H9 (cell line): ENCODE data around the gene HHAT. TPM values are rescaled to one million over a fixed set of nuclear protein-coding genes. Genes with fewer than 3 reads are reported as not detected.

Experiments used
- DNase-seq: peaks from one replicate; pipeline ENCODE4 v3.0.0-alpha.2; 2017
- H2AFZ ChIP-seq: one replicate; pipeline ENCODE4 v1.6.1; 2013; ENCODE audit warnings: mild to moderate bottlenecking, low read length, control low read depth, moderate library complexity
- H2AK5ac ChIP-seq: 2 replicates; pipeline ENCODE4 v1.6.1; 2013; ENCODE audit warnings: low read length, control low read depth, mixed read lengths; ENCODE audit not compliant: insufficient read length
- H2BK120ac ChIP-seq: one replicate; pipeline ENCODE4 v1.6.1; 2013; ENCODE audit warnings: low read depth, mild to moderate bottlenecking, low read length, control low read depth, inconsistent platforms; ENCODE audit not compliant: poor library complexity, severe bottlenecking
- H2BK12ac ChIP-seq: 2 replicates; pipeline ENCODE4 v1.6.1; 2013; ENCODE audit warnings: low read length, control low read depth, mixed read lengths, low read depth; ENCODE audit not compliant: insufficient read length
- H2BK15ac ChIP-seq: 2 replicates; pipeline ENCODE4 v1.6.1; 2013; ENCODE audit warnings: low read depth, low read length, control low read depth
- H2BK20ac ChIP-seq: one replicate; pipeline ENCODE4 v1.6.1; 2013; ENCODE audit warnings: low read depth, mild to moderate bottlenecking, low read length, control low read depth, inconsistent platforms; ENCODE audit not compliant: poor library complexity, severe bottlenecking
- H2BK5ac ChIP-seq: 2 replicates; pipeline ENCODE4 v1.6.1; 2013; ENCODE audit warnings: low read length, control low read depth, mixed read lengths; ENCODE audit not compliant: insufficient read length
- H3K14ac ChIP-seq: 2 replicates; pipeline ENCODE4 v1.6.1; 2013; ENCODE audit warnings: low read length, control low read depth; ENCODE audit not compliant: insufficient read depth
- H3K18ac ChIP-seq: 2 replicates; pipeline ENCODE4 v1.6.1; 2013; ENCODE audit warnings: low read depth, mild to moderate bottlenecking, mixed read lengths, low read length, control low read depth; ENCODE audit not compliant: insufficient read length
- H3K23ac ChIP-seq: 2 replicates; pipeline ENCODE4 v1.6.1; 2013; ENCODE audit warnings: low read length, control low read depth, mixed read lengths, low read depth; ENCODE audit not compliant: insufficient read length
- H3K23me2 ChIP-seq: 2 replicates; pipeline ENCODE4 v1.6.1; 2013; ENCODE audit warnings: low read depth, mild to moderate bottlenecking, mixed read lengths, low read length, control low read depth; ENCODE audit not compliant: insufficient read length, poor library complexity, severe bottlenecking
- H3K27ac ChIP-seq: 2 replicates; pipeline ENCODE4 v1.5.1; 2013; ENCODE audit warnings: low read length, control low read depth, mixed read lengths, low read depth; ENCODE audit not compliant: insufficient read length
- H3K27me3 ChIP-seq: 2 replicates; pipeline ENCODE4 v1.6.1; 2013; ENCODE audit warnings: low read length, control low read depth, inconsistent platforms; ENCODE audit not compliant: insufficient read depth
- H3K4ac ChIP-seq: 2 replicates; pipeline ENCODE4 v1.6.1; 2013; ENCODE audit warnings: low read depth, mild to moderate bottlenecking, control low read depth, inconsistent platforms, low read length, moderate library complexity
- H3K4me1 ChIP-seq: 2 replicates; pipeline ENCODE4 v1.6.1; 2013; ENCODE audit warnings: low read length, control low read depth, inconsistent platforms; ENCODE audit not compliant: insufficient read depth
- H3K4me2 ChIP-seq: 2 replicates; pipeline ENCODE4 v1.6.1; 2013; ENCODE audit warnings: low read length, control low read depth, mixed read lengths; ENCODE audit not compliant: insufficient read length, insufficient read depth
- H3K56ac ChIP-seq: 2 replicates; pipeline ENCODE4 v1.6.1; 2013; ENCODE audit warnings: low read depth, mild to moderate bottlenecking, mixed read lengths, low read length, control low read depth; ENCODE audit not compliant: insufficient read length
- H3K79me1 ChIP-seq: 2 replicates; pipeline ENCODE4 v1.6.1; 2013; ENCODE audit warnings: low read depth, mild to moderate bottlenecking, moderate library complexity, low read length, control low read depth, inconsistent platforms; ENCODE audit not compliant: insufficient read depth, poor library complexity, severe bottlenecking
- H3K79me2 ChIP-seq: 2 replicates; pipeline ENCODE4 v1.6.1; 2013; ENCODE audit warnings: low read length, control low read depth, inconsistent platforms; ENCODE audit not compliant: insufficient read depth
- H3K9ac ChIP-seq: 2 replicates; pipeline ENCODE4 v1.6.1; 2013; ENCODE audit warnings: low read length, control low read depth, mixed read lengths; ENCODE audit not compliant: insufficient read length; ENCODE audit errors: extremely low read depth
- H3K9me3 ChIP-seq: one replicate; pipeline ENCODE4 v1.6.1; 2013; ENCODE audit warnings: low read depth, low read length, inconsistent platforms; ENCODE audit not compliant: control insufficient read depth
- H3T11ph ChIP-seq: one replicate; pipeline ENCODE4 v1.6.1; 2013; ENCODE audit warnings: mild to moderate bottlenecking, low read length, control low read depth, inconsistent platforms
- H4K20me1 ChIP-seq: one replicate; pipeline ENCODE4 v1.6.1; 2013; ENCODE audit not compliant: control insufficient read depth, insufficient read length, insufficient read depth
- H4K5ac ChIP-seq: 2 replicates; pipeline ENCODE4 v1.6.1; 2013; ENCODE audit warnings: low read depth, mild to moderate bottlenecking, mixed read lengths, low read length, control low read depth; ENCODE audit not compliant: insufficient read length
- H4K8ac ChIP-seq: replicated peaks from 2 replicates; pipeline ENCODE4 v1.6.1; 2013; ENCODE audit warnings: low read length, control low read depth, mixed read lengths, low read depth; ENCODE audit not compliant: insufficient read length
- H4K91ac ChIP-seq: 2 replicates; pipeline ENCODE4 v1.6.1; 2013; ENCODE audit warnings: low read depth, mild to moderate bottlenecking, moderate library complexity, mixed read lengths, low read length, control low read depth; ENCODE audit not compliant: insufficient read length
- H3K27ac Mint-ChIP-seq, 3 experiments: 2 replicates in 2 of 3; 3 replicates in 1 of 3; pipeline ENCODE4 v1.8.0; 2020 to 2021; ENCODE audit warnings: mixed read lengths in 3 of 3, mild to moderate bottlenecking in 1 of 3, moderate library complexity in 1 of 3
- H3K27me3 Mint-ChIP-seq: 2 replicates; pipeline ENCODE4 v1.8.0; 2021; ENCODE audit warnings: low read depth, mild to moderate bottlenecking, moderate library complexity, mixed read lengths
- H3K36me3 Mint-ChIP-seq, 3 experiments: 2 replicates in 2 of 3; 3 replicates in 1 of 3; pipeline ENCODE4 v1.8.0; 2020 to 2021; ENCODE audit warnings: low read depth in 3 of 3, mixed read lengths in 3 of 3; ENCODE audit not compliant: insufficient read depth in 1 of 3
- H3K4me1 Mint-ChIP-seq, 2 experiments: 2 replicates each; pipeline ENCODE4 v1.8.0; 2020; ENCODE audit warnings: mixed read lengths in 2 of 2
- H3K4me3 Mint-ChIP-seq, 2 experiments: 2 replicates in 1 of 2; 3 replicates in 1 of 2; pipeline ENCODE4 v1.8.0; 2020 to 2021; ENCODE audit warnings: mild to moderate bottlenecking in 2 of 2, mixed read lengths in 2 of 2, moderate library complexity in 1 of 2
- H3K9me3 Mint-ChIP-seq, 2 experiments: 2 replicates in 1 of 2; 3 replicates in 1 of 2; pipeline ENCODE4 v1.8.0; 2020; ENCODE audit warnings: mild to moderate bottlenecking in 2 of 2, mixed read lengths in 2 of 2, moderate library complexity in 1 of 2
- CTCF ChIP-seq: fragments of 200-600 bp; sonication (generic); conservative IDR thresholded peaks from 3 replicates; pipeline ENCODE4 v1.8.0; 2021; ENCODE audit warnings: antibody characterized with exemption, mild to moderate bottlenecking
- WGBS: extraction: QIAGEN DNeasy Blood & Tissue Kit; methylation state at CpG from one replicate; pipeline ENCODE4 v1.1.7; 2013; ENCODE audit warnings: missing lambda C conversion rate, low lambda C conversion rate, mixed read lengths; ENCODE audit not compliant: insufficient read length; ENCODE audit errors: extremely low coverage; 5-methylcytosine and 5-hydroxymethylcytosine counted together
- total RNA-seq: library from RNA; stranded (reverse); gene quantifications from 2 replicates; pipeline ENCODE4 v1.2.1, GENCODE V29; 2021

The HHAT gene
- total RNA-seq, 1 experiment from 2014 or later, result 0.48 TPM

GRCh38 chr1:210598135-210598652, 269.5 kb downstream of the HHAT start:
- Histone ChIP-seq H4K5ac (no peak overlapping the region), H3K18ac (no peak overlapping the region), H3K27me3 (no peaks in the 10 kb centered on the region), H3K9ac (no peak overlapping the region), H2BK5ac (no peak overlapping the region), H3K79me2 (no peaks in the 10 kb centered on the region), H3K23ac (no peak overlapping the region), H3K14ac (no peak overlapping the region; the same call in 1 of the 2 replicates), H3T11ph (no peak overlapping the region), H3K56ac (no peak overlapping the region), H2AK5ac (no peak overlapping the region), H2BK120ac (no peak overlapping the region), H3K4me1 (no peaks in the 10 kb centered on the region), H3K9me3 (no peaks in the 10 kb centered on the region), H4K91ac (no peak overlapping the region), H2BK20ac (no peak overlapping the region), H2AFZ (no peak overlapping the region), H3K4me2 (no peak overlapping the region), H2BK15ac (no peak overlapping the region), H4K8ac (no peak overlapping the region), H2BK12ac (no peak overlapping the region), H3K4ac (no peak overlapping the region), H3K79me1 (no peaks in the 10 kb centered on the region), H4K20me1 (no peaks in the 10 kb centered on the region), H3K23me2 (no peaks in the 10 kb centered on the region), H3K27ac (no peak overlapping the region)
- no peaks in the 10 kb centered on the region for H3K36me3 Mint-ChIP-seq
- no peaks in the 10 kb centered on the region for H3K27me3 Mint-ChIP-seq
- WGBS, result no CpG with 5 or more reads among the region's 3 CpGs
- peaks cover 6 to 8% of the 10 kb centered on the region in 2 experiments; a peak in 3 of 4 replicates for H3K4me1 Mint-ChIP-seq
- no peak for DNase-seq
- no peak for TF ChIP-seq CTCF
- no peaks in the 10 kb centered on the region; a peak in 1 of 5 replicates for H3K9me3 Mint-ChIP-seq
- H3K27ac Mint-ChIP-seq, result peak overlapping the region in 1 of 3 experiments; percentile 80; a peak in 2 of 7 replicates
- no peak overlapping the region for H3K4me3 Mint-ChIP-seq
